Naive thymus-derived CD4-positive, alpha-beta T cell (primary cell): ENCODE results near the gene GAS7. TPM values are rescaled to one million over a fixed set of nuclear protein-coding genes. Genes with fewer than 3 reads are reported as not detected.
A peak's percentile ranks its signal among the peaks of the same experiment; 100 is the strongest.

Experiments
- ATAC-seq: fragments of 150-1000 bp; cut with Tn5 transposase; 2 replicates; pipeline ENCODE4 v1.10.0; 2021; ENCODE audit warnings: mild to moderate bottlenecking, moderate library complexity
- CTCF ChIA-PET: fragments of 350-600 bp; sonication (Branson Sonifier 250); formaldehyde crosslinking; loops from one replicate; lab custom pipeline; 2021; ENCODE audit warnings: antibody characterized with exemption; lab: Charles Lee
- POLR2A ChIA-PET: fragments of 350-600 bp; sonication (Branson Sonifier 250); formaldehyde crosslinking; loops from one replicate; lab custom pipeline; 2021; ENCODE audit warnings: antibody characterized with exemption, inconsistent platforms; lab: Charles Lee
- DNase-seq, 9 donors: peaks; one replicate each; pipeline versions ENCODE4 v3.0.0 to v3.0.0-alpha.2; 2020 to 2022; ENCODE audit warnings: mixed read lengths in 1 of 9
- H3K27ac ChIP-seq: one replicate; pipeline ENCODE4 v1.7.0; 2013; ENCODE audit warnings: mild to moderate bottlenecking, low read depth, low read length, moderate library complexity
- H3K27me3 ChIP-seq, 2 donors: one replicate each; pipeline ENCODE4 v1.7.0; 2013; ENCODE audit warnings: low read length in 2 of 2, mild to moderate bottlenecking in 2 of 2, moderate library complexity in 2 of 2; ENCODE audit not compliant: control insufficient read depth in 2 of 2, insufficient read depth in 2 of 2
- H3K36me3 ChIP-seq, 3 experiments: 1 replicate in 2 of 3; 2 replicates in 1 of 3; pipeline ENCODE4 v1.7.0; 2013; ENCODE audit warnings: low read length in 3 of 3, mild to moderate bottlenecking in 3 of 3, moderate library complexity in 1 of 3; ENCODE audit not compliant: insufficient read depth in 3 of 3, control insufficient read depth in 2 of 3
- H3K4me1 ChIP-seq, 2 donors: one replicate each; pipeline ENCODE4 v1.7.0; 2013; ENCODE audit warnings: low read length in 2 of 2, mild to moderate bottlenecking in 2 of 2, moderate library complexity in 1 of 2; ENCODE audit not compliant: control insufficient read depth in 2 of 2, insufficient read depth in 2 of 2
- H3K4me3 ChIP-seq: 2 replicates; pipeline ENCODE4 v1.7.0; 2013; ENCODE audit warnings: mild to moderate bottlenecking, low read length
- H3K9me3 ChIP-seq, 3 experiments: 1 replicate in 2 of 3; 2 replicates in 1 of 3; pipeline ENCODE4 v1.7.0; 2013; ENCODE audit warnings: low read length in 3 of 3; ENCODE audit not compliant: control insufficient read depth in 2 of 3
- H3K27ac Mint-ChIP-seq, 9 donors: one replicate each; pipeline ENCODE4 v1.8.0; 2020 to 2022; ENCODE audit warnings: mixed read lengths in 9 of 9, mild to moderate bottlenecking in 8 of 9, moderate library complexity in 5 of 9, inconsistent platforms in 2 of 9
- H3K27me3 Mint-ChIP-seq, 5 donors: one replicate each; pipeline ENCODE4 v1.8.0; 2021 to 2022; ENCODE audit warnings: mixed read lengths in 5 of 5, mild to moderate bottlenecking in 1 of 5
- H3K36me3 Mint-ChIP-seq, 5 donors: one replicate each; pipeline ENCODE4 v1.8.0; 2020 to 2022; ENCODE audit warnings: mixed read lengths in 5 of 5, mild to moderate bottlenecking in 3 of 5, inconsistent platforms in 1 of 5
- H3K4me1 Mint-ChIP-seq, 7 donors: one replicate each; pipeline ENCODE4 v1.8.0; 2020 to 2022; ENCODE audit warnings: mixed read lengths in 7 of 7, mild to moderate bottlenecking in 3 of 7, inconsistent platforms in 1 of 7
- H3K4me3 Mint-ChIP-seq, 10 donors: one replicate each; pipeline ENCODE4 v1.8.0; 2020 to 2022; ENCODE audit warnings: mild to moderate bottlenecking in 10 of 10, mixed read lengths in 10 of 10, moderate library complexity in 6 of 10, inconsistent platforms in 2 of 10
- H3K9me3 Mint-ChIP-seq, 11 donors: one replicate each; pipeline ENCODE4 v1.8.0; 2020 to 2022; ENCODE audit warnings: mixed read lengths in 11 of 11, mild to moderate bottlenecking in 4 of 11, inconsistent platforms in 1 of 11, moderate library complexity in 1 of 11
- intact Hi-C, 2 donors: fragments of 100-400 bp; cut with micrococcal nuclease; formaldehyde crosslinking; loops; one replicate each; pipeline ENCODE4 v1.15.1; 2023
- polyA plus RNA-seq, 2 donors: library from polyadenylated mRNA; unstranded; fragments of 300-500 nt; fragmentation: Illumina TruSeq; gene quantifications; one replicate each; pipeline ENCODE4 v1.2.3, GENCODE V29; 2021
- total RNA-seq, 6 experiments: library from RNA in 5 of 6; stranded (reverse) in 5 of 6; gene quantifications; 1 replicate in 5 of 6; 2 replicates in 1 of 6; pipeline ENCODE4 v1.2.3 and lab custom pipeline; 2021 to 2026

Gene GAS7
- total and polyA plus RNA-seq, 7 experiments from 2014 or later: 0.09 to 54.3 (median 3.3) TPM

DNA sequence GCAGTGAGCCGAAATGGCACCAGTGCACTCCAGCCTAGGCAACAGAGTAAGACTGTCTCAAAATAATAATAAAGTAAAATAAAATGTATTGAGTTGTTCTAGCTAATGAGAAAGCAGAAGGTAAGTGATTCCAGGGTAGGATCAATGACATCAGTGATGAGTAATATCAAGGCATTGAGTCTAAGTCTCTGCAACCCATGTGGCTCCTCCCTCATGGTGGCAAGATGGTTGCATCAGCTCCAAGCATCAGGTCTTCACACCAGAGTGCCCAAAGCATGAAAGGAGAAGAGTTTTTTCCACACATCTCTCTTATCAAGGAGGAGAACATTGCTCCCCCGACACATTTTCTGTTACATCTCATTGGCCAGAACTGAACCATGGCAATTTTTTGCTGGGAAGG is 34.8 kb upstream of the GAS7 start:
- intact Hi-C loops: no loop called here
- peak; percentile 42 for ATAC-seq
- no peaks in the 10 kb centered on the region for H3K4me1 ChIP-seq
- Mint-ChIP-seq H3K4me1 (no peaks in the 10 kb centered on the region), H3K36me3 (peaks cover 0 to 4% (median 0%) of the 10 kb centered on the region in 5 donors), H3K4me3 (no peak overlapping the region), H3K27ac (no peak overlapping the region), H3K27me3 (peaks cover 0 to 5% (median 0%) of the 10 kb centered on the region in 5 donors), H3K9me3 (peaks cover 0 to 34% (median 4%) of the 10 kb centered on the region in 11 donors)
- no peaks in the 10 kb centered on the region for H3K27me3 ChIP-seq
- CTCF ChIA-PET: no interaction called here
- no peaks in the 10 kb centered on the region for H3K9me3 ChIP-seq
- H3K36me3 ChIP-seq: no peaks in the 10 kb centered on the region
- no peak for DNase-seq
- H3K27ac ChIP-seq: no peak overlapping the region
- H3K4me3 ChIP-seq: no peak overlapping the region
- POLR2A ChIA-PET: no interaction called here

DNA sequence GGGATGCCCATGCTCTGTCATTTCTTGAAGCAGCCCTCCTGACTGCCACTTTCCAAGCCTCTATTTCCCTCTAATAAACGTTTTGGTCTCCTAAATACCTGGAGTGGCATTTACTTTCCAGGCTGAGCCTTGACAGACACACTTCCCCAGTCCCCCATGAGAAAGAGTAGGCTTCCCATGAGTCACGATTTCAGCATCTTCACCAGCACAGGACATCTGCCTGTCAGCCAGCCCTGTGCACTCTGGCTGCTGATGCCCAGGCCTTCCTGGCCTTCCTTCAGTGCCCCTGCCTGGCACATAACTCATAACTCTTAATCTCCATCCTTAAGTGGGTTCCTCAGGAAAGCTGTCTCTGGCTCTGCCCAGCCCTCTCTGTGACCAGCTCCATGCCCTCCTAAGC is 30.8 kb upstream of the GAS7 start:
- Mint-ChIP-seq H3K36me3 (peaks cover 0 to 4% (median 0%) of the 10 kb centered on the region in 5 donors), H3K4me3 (no peak overlapping the region), H3K4me1 (no peaks in the 10 kb centered on the region), H3K27me3 (peaks cover 0 to 5% (median 0%) of the 10 kb centered on the region in 5 donors), H3K9me3 (peaks cover 0 to 24% (median 3%) of the 10 kb centered on the region in 11 donors), H3K27ac (no peak overlapping the region)
- CTCF ChIA-PET: no interaction called here
- ATAC-seq (no peak), DNase-seq (no peak)
- no peak overlapping the region for H3K4me3 ChIP-seq
- H3K4me1 ChIP-seq: no peaks in the 10 kb centered on the region
- H3K9me3 ChIP-seq: no peaks in the 10 kb centered on the region
- POLR2A ChIA-PET: no interaction called here
- H3K36me3 ChIP-seq: no peaks in the 10 kb centered on the region
- no peak overlapping the region for H3K27ac ChIP-seq
- intact Hi-C loops: loop anchor here in 1 of 2 donors (5.0 kb wide), 1 partner anchor 262 kb away; no protein-coding TSS in a partner anchor
- no peaks in the 10 kb centered on the region for H3K27me3 ChIP-seq

DNA sequence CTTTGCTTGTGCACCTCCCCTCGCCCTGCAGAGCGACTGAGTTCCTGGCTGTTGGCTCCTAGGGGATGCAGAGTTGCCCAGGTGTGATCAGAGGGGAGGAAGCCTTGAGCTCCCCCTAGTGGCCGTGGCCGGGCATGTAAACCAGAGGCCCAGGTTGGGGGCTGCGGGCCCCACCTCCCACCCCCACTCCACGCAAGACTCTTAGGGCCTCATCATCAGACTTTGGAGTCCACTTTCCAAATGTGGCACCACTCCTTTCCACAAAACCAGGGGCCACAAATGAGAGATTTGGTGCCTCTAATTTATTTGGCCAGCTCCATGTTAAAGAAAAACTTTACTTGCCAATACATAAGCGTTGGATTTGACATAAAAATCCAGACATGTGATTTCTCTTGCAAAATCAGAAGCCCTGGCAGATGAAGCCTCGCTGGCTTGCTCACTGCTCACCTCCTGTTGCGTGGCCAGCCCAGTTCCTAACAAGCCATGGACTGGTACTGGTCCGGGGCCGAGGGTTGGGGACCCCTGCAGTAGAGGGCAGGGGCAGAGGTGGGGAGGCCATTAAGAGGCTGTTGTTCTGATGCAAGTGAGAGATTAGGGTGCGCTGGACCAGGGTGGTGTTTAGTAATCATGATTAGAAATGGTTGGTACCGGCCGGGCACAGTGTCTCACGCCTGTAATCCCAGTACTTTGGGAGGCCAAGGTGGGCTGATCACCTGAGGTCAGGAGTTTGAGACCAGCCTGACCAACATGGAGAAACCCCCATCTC is 28.7 kb upstream of the GAS7 start:
- Histone ChIP-seq H3K4me1 (no peaks in the 10 kb centered on the region), H3K9me3 (no peaks in the 10 kb centered on the region), H3K27ac (no peak overlapping the region), H3K36me3 (no peaks in the 10 kb centered on the region), H3K27me3 (no peaks in the 10 kb centered on the region), H3K4me3 (no peak overlapping the region)
- intact Hi-C loops: loop anchor here in 1 of 2 donors (5.0 kb wide), 1 partner anchor 260 kb away; no protein-coding TSS in a partner anchor
- H3K4me1 Mint-ChIP-seq: no peaks in the 10 kb centered on the region
- peaks cover 0 to 5% (median 0%) of the 10 kb centered on the region in 5 donors for H3K36me3 Mint-ChIP-seq
- peaks cover 0 to 5% (median 0%) of the 10 kb centered on the region in 5 donors for H3K27me3 Mint-ChIP-seq
- CTCF ChIA-PET: interaction anchor here (0.6 kb wide), 1 partner anchor 43 kb away, joined by 6 read pairs; no protein-coding TSS in a partner anchor
- no peak overlapping the region for H3K4me3 Mint-ChIP-seq
- H3K27ac Mint-ChIP-seq: no peak overlapping the region
- H3K9me3 Mint-ChIP-seq: peaks cover 0 to 26% (median 5%) of the 10 kb centered on the region in 11 donors
- ATAC-seq (peak; percentile 61), DNase-seq (peak in 7 of 9 donors; percentile 2 to 32 (median 18))
- POLR2A ChIA-PET: no interaction called here

DNA sequence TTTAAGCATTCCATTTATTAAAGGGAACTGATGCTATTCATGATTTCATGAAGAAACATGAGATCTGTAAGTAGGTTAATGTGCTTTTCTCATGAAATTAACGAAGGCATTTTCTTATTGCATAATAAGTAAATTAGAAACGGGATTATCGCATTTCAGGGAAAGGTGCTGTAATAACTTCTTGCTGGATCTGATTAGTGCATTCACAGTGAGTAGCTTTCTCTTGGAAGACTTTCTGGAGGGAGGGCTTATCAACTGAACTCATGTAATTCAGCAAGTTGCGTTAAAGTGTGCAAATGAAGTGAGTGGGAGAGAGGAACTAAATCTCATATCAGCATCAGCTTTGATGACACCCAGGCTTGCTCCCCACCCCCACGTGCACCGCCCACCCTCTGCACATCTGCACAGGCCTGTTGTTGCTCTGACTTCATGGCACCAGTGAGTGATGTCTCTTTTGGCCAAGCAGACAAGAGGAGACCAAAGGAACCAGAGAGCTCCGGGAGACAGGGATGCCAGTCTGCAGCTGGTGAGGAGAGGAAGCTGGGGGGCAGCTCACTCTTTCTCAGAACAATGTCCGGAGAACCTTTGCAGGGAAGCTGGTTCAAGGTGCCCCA is 26.3 kb upstream of the GAS7 start:
- POLR2A ChIA-PET: interaction anchor here (0.6 kb wide), 1 partner anchor 116 kb away, joined by 6 read pairs; no protein-coding TSS in a partner anchor
- intact Hi-C loops: loop anchor here in 1 of 2 donors (5.0 kb wide), 1 partner anchor 257 kb away; no protein-coding TSS in a partner anchor

DNA sequence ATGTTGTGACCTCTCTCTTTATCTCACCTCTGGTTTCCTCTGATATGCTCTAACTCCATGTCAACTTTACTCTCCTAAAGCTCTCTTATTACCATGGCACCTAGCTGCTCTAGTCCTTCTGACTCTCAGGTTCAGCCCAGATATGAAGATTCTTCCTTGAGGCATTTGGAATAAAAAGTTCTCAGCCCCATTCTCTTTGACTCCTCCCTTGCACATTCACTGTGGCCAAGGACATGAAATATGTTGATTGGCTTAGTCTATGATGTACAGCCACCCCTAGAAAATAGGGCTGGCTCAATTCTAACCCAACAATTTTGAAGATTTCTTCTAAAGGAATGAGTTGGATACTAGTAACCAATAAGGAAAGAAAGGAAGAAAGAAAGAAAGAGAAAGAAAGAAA is 20.8 kb upstream of the GAS7 start:
- intact Hi-C loops: no loop called here
- ATAC-seq (no peak), DNase-seq (no peak)
- peaks cover 4 to 30% (median 13%) of the 10 kb centered on the region in 11 donors for H3K9me3 Mint-ChIP-seq
- POLR2A ChIA-PET: no interaction called here
- Histone ChIP-seq H3K4me1 (no peaks in the 10 kb centered on the region), H3K4me3 (no peak overlapping the region), H3K27ac (no peak overlapping the region), H3K27me3 (no peaks in the 10 kb centered on the region), H3K36me3 (no peaks in the 10 kb centered on the region), H3K9me3 (peaks cover 0 to 6% (median 0%) of the 10 kb centered on the region in 3 experiments)
- H3K27ac Mint-ChIP-seq: peak overlapping the region in 1 of 9 donors; percentile 34
- no peaks in the 10 kb centered on the region for H3K27me3 Mint-ChIP-seq
- H3K4me1 Mint-ChIP-seq: no peaks in the 10 kb centered on the region
- peaks cover 0 to 4% (median 0%) of the 10 kb centered on the region in 5 donors for H3K36me3 Mint-ChIP-seq
- no peak overlapping the region for H3K4me3 Mint-ChIP-seq
- CTCF ChIA-PET: no interaction called here

More for the DNA sequence above, 26.3 kb upstream of the GAS7 start:
- Histone ChIP-seq H3K4me1 (no peaks in the 10 kb centered on the region), H3K36me3 (no peaks in the 10 kb centered on the region), H3K4me3 (no peak overlapping the region), H3K27ac (no peak overlapping the region), H3K27me3 (no peaks in the 10 kb centered on the region), H3K9me3 (peaks cover 0 to 6% (median 0%) of the 10 kb centered on the region in 3 experiments)
- Mint-ChIP-seq H3K4me1 (no peaks in the 10 kb centered on the region), H3K36me3 (peaks cover 0 to 3% (median 0%) of the 10 kb centered on the region in 5 donors), H3K4me3 (no peak overlapping the region), H3K27ac (no peak overlapping the region), H3K27me3 (no peaks in the 10 kb centered on the region), H3K9me3 (peaks cover 0 to 21% (median 7%) of the 10 kb centered on the region in 11 donors)
- CTCF ChIA-PET: no interaction called here
- DNase-seq (no peak), ATAC-seq (no peak)

DNA sequence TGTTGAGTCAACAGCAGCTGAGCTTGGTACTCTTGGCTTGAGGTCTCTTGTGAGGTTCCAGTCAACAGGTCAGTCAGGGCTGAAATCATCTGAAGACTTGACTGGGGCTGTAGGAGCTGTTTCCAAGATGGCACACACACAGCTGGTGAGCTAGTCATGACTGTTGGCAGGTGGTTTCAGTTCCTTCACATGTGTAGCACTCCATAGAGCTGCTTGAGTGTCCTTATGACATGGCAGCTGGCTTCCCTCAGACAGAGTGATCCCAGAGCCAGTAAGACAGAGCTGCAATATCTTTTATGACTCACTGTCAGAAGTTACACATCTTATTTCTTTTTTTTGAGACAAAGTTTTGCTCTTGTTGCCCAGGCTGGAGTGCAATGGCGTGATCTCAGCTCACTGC is 19.5 kb upstream of the GAS7 start:
- peaks cover 0 to 4% (median 0%) of the 10 kb centered on the region in 5 donors for H3K36me3 Mint-ChIP-seq
- H3K36me3 ChIP-seq: no peaks in the 10 kb centered on the region
- H3K27ac Mint-ChIP-seq: no peak overlapping the region
- H3K9me3 ChIP-seq: peaks cover 0 to 6% (median 0%) of the 10 kb centered on the region in 3 experiments
- ATAC-seq: peak; percentile 49
- POLR2A ChIA-PET: no interaction called here
- CTCF ChIA-PET: no interaction called here
- no peaks in the 10 kb centered on the region for H3K27me3 Mint-ChIP-seq
- H3K27ac ChIP-seq: no peak overlapping the region
- no peak overlapping the region for H3K4me3 Mint-ChIP-seq
- intact Hi-C loops: no loop called here
- no peaks in the 10 kb centered on the region for H3K4me1 ChIP-seq
- H3K4me1 Mint-ChIP-seq: no peaks in the 10 kb centered on the region
- no peaks in the 10 kb centered on the region for H3K27me3 ChIP-seq
- DNase-seq: no peak
- H3K4me3 ChIP-seq: no peak overlapping the region
- H3K9me3 Mint-ChIP-seq: peaks cover 4 to 27% (median 13%) of the 10 kb centered on the region in 11 donors
